HepG2 (cell line): Measurements from ENCODE around the gene ZFAND2B.

Experiments used
- ADNP ChIP-seq: sonication (generic); formaldehyde crosslinking; IDR thresholded peaks from 2 replicates; pipeline ENCODE4 v1.4.0; 2020; ENCODE audit warnings: missing genetic modification reagents
- BCLAF1 ChIP-seq: fragments of 450-650 bp; IDR thresholded peaks from 2 replicates; pipeline ENCODE4 v1.6.1; 2017; ENCODE audit warnings: mild to moderate bottlenecking
- BHLHE40 ChIP-seq: IDR thresholded peaks from 2 replicates; pipeline ENCODE4 v1.6.1; 2011; ENCODE audit warnings: low read length, improper control_type of control experiment
- EP300 ChIP-seq, 3 experiments: sonication (generic) in 1 of 3; formaldehyde crosslinking in 1 of 3; IDR thresholded peaks; 2 replicates each; pipeline versions ENCODE4 v1.5.1 to v1.6.1; 2011 to 2020; ENCODE audit warnings: low read depth in 2 of 3, low read length in 2 of 3, borderline replicate concordance in 1 of 3, improper control_type of control experiment in 1 of 3, mild to moderate bottlenecking in 1 of 3, missing genetic modification reagents in 1 of 3, moderate library complexity in 1 of 3
- GFI1 ChIP-seq: sonication (generic); formaldehyde crosslinking; IDR thresholded peaks from 2 replicates; pipeline ENCODE4 v1.5.0; 2020; ENCODE audit warnings: missing genetic modification reagents, mild to moderate bottlenecking, borderline replicate concordance
- MTA1 ChIP-seq: sonication (generic); formaldehyde crosslinking; IDR thresholded peaks from 2 replicates; pipeline ENCODE4 v1.4.0; 2020; ENCODE audit warnings: missing genetic modification reagents, mild to moderate bottlenecking, borderline replicate concordance
- POLR2AphosphoS5 ChIP-seq: IDR thresholded peaks from 2 replicates; pipeline ENCODE4 v1.6.1; 2012; ENCODE audit warnings: low read depth, low read length
- RBAK ChIP-seq: sonication (generic); formaldehyde crosslinking; IDR thresholded peaks from 2 replicates; pipeline ENCODE4 v1.5.1; 2020; ENCODE audit warnings: mild to moderate bottlenecking, missing genetic modification reagents
- SP1 ChIP-seq, 2 experiments: fragments of 450-650 bp in 1 of 2; sonication (generic) in 1 of 2; formaldehyde crosslinking in 1 of 2; IDR thresholded peaks; 2 replicates each; pipeline versions ENCODE4 v1.4.0 to v1.6.1; 2016 to 2020; ENCODE audit warnings: missing genetic modification reagents in 1 of 2
- TF ChIP-seq, protein P1 (sequence below): IDR thresholded peaks from 2 replicates; pipeline ENCODE4 v1.6.1; 2018; ENCODE audit warnings: missing genetic modification reagents, mild to moderate bottlenecking, missing compliant biosample characterization
- TF ChIP-seq, protein P2 (sequence below): IDR thresholded peaks from 2 replicates; pipeline ENCODE4 v1.6.1; 2016; ENCODE audit warnings: low read depth

DNA sequence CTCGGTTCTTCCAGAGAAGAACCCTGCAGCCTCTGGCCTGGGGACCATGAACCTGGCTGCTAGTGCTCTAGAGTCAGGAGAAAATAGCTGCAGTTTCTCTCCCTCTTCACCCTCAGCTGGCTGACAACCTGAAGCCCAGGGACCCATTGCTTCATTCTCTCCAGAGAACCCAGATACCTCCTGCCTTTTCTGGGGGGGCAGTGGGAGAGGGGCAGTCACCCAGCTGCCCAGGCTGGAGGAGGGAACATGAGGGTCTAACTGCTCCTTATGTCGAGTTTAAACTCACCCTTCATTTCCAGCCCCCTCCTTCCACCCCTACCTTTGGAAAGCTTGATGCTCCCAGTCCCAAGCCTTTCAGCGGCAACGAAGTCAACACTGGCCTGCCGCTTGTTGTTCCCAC is 7.6 kb upstream of the ZFAND2B start:
- TF ChIP-seq, protein P1, sequence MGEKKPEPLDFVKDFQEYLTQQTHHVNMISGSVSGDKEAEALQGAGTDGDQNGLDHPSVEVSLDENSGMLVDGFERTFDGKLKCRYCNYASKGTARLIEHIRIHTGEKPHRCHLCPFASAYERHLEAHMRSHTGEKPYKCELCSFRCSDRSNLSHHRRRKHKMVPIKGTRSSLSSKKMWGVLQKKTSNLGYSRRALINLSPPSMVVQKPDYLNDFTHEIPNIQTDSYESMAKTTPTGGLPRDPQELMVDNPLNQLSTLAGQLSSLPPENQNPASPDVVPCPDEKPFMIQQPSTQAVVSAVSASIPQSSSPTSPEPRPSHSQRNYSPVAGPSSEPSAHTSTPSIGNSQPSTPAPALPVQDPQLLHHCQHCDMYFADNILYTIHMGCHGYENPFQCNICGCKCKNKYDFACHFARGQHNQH (CRISPR knock-in tag), result no peak
- TF ChIP-seq BHLHE40, result no peak
- no peak for TF ChIP-seq RBAK
- TF ChIP-seq MTA1 (CRISPR knock-in tag), result no peak
- no peak for TF ChIP-seq GFI1 (CRISPR knock-in tag)
- TF ChIP-seq POLR2AphosphoS5, result no peak
- no peak for TF ChIP-seq ADNP (CRISPR knock-in tag)
- TF ChIP-seq, protein P2, sequence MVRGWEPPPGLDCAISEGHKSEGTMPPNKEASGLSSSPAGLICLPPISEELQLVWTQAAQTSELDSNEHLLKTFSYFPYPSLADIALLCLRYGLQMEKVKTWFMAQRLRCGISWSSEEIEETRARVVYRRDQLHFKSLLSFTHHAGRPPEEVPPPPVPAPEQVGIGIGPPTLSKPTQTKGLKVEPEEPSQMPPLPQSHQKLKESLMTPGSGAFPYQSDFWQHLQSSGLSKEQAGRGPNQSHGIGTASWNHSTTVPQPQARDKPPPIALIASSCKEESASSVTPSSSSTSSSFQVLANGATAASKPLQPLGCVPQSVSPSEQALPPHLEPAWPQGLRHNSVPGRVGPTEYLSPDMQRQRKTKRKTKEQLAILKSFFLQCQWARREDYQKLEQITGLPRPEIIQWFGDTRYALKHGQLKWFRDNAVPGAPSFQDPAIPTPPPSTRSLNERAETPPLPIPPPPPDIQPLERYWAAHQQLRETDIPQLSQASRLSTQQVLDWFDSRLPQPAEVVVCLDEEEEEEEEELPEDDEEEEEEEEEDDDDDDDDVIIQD (CRISPR knock-in tag), result no peak
- TF ChIP-seq BCLAF1, result no peak
- no peak for TF ChIP-seq SP1 (IDR thresholded peaks at IDR 0.05)
- no peak for TF ChIP-seq SP1 (CRISPR knock-in tag; IDR thresholded peaks at IDR 0.05)
- TF ChIP-seq EP300 (IDR thresholded peaks at IDR 0.05; ENCODE audit: low read depth in 2 of 2, low read length in 2 of 2), result no peak
- no peak for TF ChIP-seq EP300 (CRISPR knock-in tag; IDR thresholded peaks at IDR 0.05; ENCODE audit: borderline replicate concordance)
